ENCODE data around the gene ASXL1. TPM values are rescaled to one million over a fixed set of nuclear protein-coding genes. Genes with fewer than 3 reads are reported as not detected.

ASXL1 gene
- total RNA-seq, 1 donor from 2014 or later = 25.0 TPM

DNA sequence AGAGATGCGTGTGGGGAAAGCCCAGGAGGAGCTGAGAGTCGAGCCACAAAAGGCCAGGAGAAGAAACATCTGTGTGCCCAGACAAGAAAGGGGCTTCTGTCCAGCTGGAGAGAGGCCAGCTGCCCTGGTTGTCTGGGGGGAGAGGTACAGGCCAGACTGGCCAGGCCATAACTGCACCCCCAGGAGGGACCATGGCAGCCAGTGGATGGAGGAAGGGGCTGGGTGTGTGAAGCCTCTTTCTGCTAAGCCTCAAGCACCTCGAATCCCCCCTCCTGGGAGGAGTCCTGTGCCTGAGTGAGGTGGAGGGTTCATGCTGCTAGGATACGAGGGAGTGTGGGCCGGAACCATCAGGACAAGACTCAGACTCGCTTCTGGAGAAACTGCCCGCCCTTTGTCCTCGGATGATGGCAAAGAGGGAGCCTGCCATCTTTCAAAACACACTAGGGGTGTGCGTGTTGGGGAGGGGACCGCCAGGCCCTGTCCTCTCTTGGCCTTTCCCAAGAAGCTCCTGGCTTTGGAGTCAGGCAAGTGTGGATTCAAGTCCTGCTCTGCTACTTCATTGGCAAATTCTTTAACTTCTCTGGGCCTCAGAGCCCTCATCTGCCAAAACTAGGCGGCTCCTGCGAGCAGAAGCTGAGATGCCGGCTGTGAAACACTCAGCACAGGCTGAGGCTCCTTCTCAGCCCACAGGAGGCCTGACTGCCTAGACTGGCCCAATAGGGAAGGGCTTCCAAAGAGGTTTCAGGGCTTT is 90.3 kb downstream of the ASXL1 start:
- DNase-seq = no peak

DNA sequence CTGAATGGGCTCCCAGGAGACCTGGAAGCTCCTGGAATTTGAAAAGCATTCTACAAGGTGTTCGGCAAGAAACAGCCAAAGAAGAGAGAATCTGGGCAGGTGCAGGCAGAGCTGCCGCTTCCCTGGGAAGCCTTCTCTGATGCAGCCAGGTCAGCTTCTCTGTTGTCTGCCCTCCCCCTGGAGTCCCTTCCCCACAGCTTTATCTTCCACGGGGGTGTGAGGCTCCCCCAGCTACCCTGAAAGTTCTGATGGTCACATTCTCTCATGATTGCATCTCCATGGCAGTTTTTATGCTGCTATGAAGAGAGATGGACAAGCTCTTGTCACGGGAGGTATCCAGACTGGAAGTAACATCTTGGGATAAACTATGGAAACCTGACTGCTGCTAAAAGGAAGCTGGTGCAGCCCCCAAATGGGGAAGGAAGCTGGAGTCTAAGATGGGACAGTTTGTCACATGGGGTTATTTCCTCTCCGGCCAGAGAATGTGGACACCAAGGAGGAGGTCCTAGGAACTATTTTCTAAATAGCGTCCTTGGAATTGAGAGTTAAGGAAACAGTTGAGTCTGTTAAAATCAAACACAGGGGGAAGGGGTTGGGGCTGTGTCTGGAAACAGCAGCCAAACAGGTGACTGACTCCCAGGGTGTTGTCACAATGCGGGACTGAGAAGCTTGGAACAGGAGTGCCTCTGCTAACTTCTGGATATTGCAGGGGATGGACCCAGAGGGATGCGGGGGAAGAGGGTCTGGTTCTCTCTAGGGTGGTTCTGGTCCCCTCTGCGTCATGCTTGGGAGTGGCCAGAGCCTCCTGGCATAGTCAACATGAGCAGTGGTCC is 91.1 kb downstream of the ASXL1 start:
- H3K36me3 ChIP-seq = peaks cover 33% of the 10 kb centered on the region
- H3K27me3 ChIP-seq (ENCODE audit: low read depth) = no peaks in the 10 kb centered on the region
- no peak overlapping the region for H3K4me3 ChIP-seq
- peak overlapping the region; percentile 56 for H3K27ac ChIP-seq (replicated peaks)
- H3K9me3 ChIP-seq (replicated peaks) = no peaks in the 10 kb centered on the region
- no peak for DNase-seq
- TF ChIP-seq, protein P1, sequence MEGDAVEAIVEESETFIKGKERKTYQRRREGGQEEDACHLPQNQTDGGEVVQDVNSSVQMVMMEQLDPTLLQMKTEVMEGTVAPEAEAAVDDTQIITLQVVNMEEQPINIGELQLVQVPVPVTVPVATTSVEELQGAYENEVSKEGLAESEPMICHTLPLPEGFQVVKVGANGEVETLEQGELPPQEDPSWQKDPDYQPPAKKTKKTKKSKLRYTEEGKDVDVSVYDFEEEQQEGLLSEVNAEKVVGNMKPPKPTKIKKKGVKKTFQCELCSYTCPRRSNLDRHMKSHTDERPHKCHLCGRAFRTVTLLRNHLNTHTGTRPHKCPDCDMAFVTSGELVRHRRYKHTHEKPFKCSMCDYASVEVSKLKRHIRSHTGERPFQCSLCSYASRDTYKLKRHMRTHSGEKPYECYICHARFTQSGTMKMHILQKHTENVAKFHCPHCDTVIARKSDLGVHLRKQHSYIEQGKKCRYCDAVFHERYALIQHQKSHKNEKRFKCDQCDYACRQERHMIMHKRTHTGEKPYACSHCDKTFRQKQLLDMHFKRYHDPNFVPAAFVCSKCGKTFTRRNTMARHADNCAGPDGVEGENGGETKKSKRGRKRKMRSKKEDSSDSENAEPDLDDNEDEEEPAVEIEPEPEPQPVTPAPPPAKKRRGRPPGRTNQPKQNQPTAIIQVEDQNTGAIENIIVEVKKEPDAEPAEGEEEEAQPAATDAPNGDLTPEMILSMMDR (IDR thresholded peaks at IDR 0.05; ENCODE audit: borderline replicate concordance) = no peak
- H3K4me1 ChIP-seq = peaks cover 69% of the 10 kb centered on the region
- intact Hi-C loops (cut with micrococcal nuclease) = no loop called here

More for the DNA sequence above, 90.3 kb downstream of the ASXL1 start:
- Histone ChIP-seq H3K36me3 (peaks cover 26% of the 10 kb centered on the region), H3K27ac (replicated peaks) (peak overlapping the region; percentile 56), H3K4me3 (no peak overlapping the region), H3K4me1 (peaks cover 69% of the 10 kb centered on the region), H3K27me3 (ENCODE audit: low read depth) (no peaks in the 10 kb centered on the region), H3K9me3 (replicated peaks) (no peaks in the 10 kb centered on the region)
- TF ChIP-seq, protein P1 (IDR thresholded peaks at IDR 0.05; ENCODE audit: borderline replicate concordance) = no peak
- intact Hi-C loops (cut with micrococcal nuclease) = no loop called here

DNA sequence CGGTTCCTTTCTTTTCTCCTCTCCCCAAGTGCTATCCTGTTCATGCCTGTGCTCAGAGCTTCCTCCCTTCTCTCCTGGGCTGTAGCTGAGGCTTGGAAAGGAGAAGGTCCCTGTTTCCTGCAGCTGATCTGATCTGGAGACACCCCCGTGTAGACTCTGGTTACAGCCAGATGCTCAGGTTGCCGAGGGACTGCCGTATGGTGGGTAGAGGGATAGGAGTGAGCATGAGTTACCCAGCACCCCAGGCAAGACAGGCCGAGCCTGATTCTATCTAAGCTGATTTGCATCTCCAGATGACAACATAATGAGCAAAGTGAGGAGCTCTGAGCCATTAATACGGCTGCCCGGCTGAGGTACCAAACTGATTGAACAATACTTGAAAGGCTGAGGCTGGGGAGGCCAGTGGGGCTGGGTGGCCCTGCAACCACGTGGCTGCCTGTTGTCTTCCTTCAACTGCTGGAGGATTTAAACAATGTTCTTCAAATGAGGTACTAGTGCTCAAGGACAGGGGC is 91.8 kb downstream of the ASXL1 start:
- intact Hi-C loops (cut with micrococcal nuclease) = no loop called here
- peaks cover 69% of the 10 kb centered on the region for H3K4me1 ChIP-seq
- H3K9me3 ChIP-seq (replicated peaks) = no peaks in the 10 kb centered on the region
- no peak overlapping the region for H3K4me3 ChIP-seq
- no peaks in the 10 kb centered on the region for H3K27me3 ChIP-seq (ENCODE audit: low read depth)
- H3K36me3 ChIP-seq = peaks cover 33% of the 10 kb centered on the region
- no peak for DNase-seq
- peak overlapping the region; percentile 56 for H3K27ac ChIP-seq (replicated peaks)
- TF ChIP-seq, protein P1 (IDR thresholded peaks at IDR 0.05; ENCODE audit: borderline replicate concordance) = no peak

DNA sequence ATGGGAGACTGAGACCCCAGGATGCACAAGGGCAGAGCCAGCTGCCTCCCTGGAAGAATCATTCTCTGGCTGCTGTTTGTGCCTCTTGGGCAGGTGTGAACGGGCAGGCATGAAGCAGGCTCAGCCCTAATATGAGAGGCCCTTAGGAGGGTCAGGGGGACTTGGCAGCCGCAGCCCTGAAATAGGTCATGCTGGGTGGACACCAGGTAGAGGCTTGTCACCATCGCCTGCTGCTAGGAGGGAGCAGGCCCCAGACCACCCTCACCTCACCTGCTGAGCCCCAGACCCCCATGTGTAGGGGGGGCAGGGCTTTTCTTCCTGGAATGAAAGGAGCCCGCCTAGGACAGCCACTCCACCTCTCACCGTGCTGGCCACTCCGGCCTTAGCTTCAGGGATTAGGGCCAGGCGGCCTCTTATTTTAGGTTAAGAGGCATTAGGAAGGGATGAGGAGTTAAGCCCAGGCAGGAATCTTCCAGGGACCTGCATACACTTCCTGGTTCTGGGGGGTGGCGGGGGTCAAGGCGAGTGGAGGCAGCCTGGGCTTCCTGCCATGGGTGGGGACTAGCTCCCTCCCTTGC is 92.4 kb downstream of the ASXL1 start:
- Histone ChIP-seq H3K4me3 (no peak overlapping the region), H3K9me3 (replicated peaks) (no peaks in the 10 kb centered on the region), H3K27ac (replicated peaks) (peak overlapping the region; percentile 56), H3K4me1 (peaks cover 67% of the 10 kb centered on the region), H3K27me3 (ENCODE audit: low read depth) (no peaks in the 10 kb centered on the region), H3K36me3 (peaks cover 33% of the 10 kb centered on the region)
- DNase-seq = no peak
- intact Hi-C loops (cut with micrococcal nuclease) = no loop called here
- TF ChIP-seq, protein P1 (IDR thresholded peaks at IDR 0.05; ENCODE audit: borderline replicate concordance) = no peak

DNA sequence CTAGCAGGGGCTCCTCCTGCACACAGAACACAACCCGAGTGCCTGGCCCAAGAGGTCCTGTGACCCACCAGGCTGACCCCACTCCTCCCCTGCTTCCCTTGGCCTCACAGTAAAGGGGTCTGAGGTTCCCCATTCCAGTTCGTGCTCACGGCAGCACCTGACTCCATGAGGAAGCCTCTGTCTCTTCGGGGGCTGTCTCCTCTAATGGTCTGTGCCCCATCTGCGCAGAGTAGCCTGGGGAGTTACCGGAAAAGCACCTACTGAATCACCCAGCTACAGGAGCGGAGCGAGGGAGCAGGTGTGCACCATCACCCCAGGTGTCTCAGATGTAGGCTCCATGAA is 93.2 kb downstream of the ASXL1 start:
- no peak for DNase-seq
- TF ChIP-seq, protein P1 (IDR thresholded peaks at IDR 0.05; ENCODE audit: borderline replicate concordance) = no peak
- peaks cover 32% of the 10 kb centered on the region for H3K36me3 ChIP-seq
- peaks cover 60% of the 10 kb centered on the region for H3K4me1 ChIP-seq
- intact Hi-C loops (cut with micrococcal nuclease) = no loop called here
- H3K4me3 ChIP-seq = no peak overlapping the region
- H3K27me3 ChIP-seq (ENCODE audit: low read depth) = no peaks in the 10 kb centered on the region
- peak overlapping the region; percentile 56 for H3K27ac ChIP-seq (replicated peaks)
- H3K9me3 ChIP-seq (replicated peaks) = no peaks in the 10 kb centered on the region

All from left ventricle myocardium inferior (tissue), 1 donor.